Measurements from ENCODE around the gene GPR45.

- no peak for TF ChIP-seq GATA3 (IDR thresholded peaks at IDR 0.05; ENCODE audit: low read depth, low read length)
- no peak for TF ChIP-seq GATA2 (IDR thresholded peaks at IDR 0.05; ENCODE audit: low read depth, low read length)
These were observed 27.9 kb downstream of the GPR45 start for GRCh38 chr2:105269426-105269825.
